GM12874 (cell line): Measurements from ENCODE around the gene FAM83G.

Source experiments
- TF ChIP-seq, protein P1 (sequence below): IDR thresholded peaks from 2 replicates; pipeline ENCODE4 v1.5.1; 2011; ENCODE audit warnings: low read depth, mild to moderate bottlenecking, control low read depth, low read length, moderate library complexity; ENCODE audit not compliant: insufficient read depth

FAM83G gene

DNA sequence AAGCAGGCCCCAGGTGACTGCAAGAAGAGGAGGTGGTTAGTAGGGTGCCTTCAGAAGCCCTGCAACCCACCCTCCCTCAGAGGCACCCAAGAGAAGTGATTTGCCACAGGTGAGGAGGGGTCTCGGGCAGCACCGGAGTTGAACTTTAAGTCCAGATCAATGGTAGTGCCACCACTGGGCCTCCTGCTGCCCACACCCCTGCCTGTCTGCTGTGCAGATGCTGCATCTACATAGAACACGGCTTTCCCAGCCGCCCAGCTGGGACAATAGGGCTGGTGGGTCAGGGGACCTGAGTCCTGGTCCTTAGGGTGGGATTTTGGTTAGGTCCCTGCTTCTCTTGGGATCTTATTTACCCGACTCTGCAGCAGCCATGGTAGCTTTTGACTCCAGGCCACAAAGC lies 17.6 kb upstream of the FAM83G start:
- TF ChIP-seq, protein P1, sequence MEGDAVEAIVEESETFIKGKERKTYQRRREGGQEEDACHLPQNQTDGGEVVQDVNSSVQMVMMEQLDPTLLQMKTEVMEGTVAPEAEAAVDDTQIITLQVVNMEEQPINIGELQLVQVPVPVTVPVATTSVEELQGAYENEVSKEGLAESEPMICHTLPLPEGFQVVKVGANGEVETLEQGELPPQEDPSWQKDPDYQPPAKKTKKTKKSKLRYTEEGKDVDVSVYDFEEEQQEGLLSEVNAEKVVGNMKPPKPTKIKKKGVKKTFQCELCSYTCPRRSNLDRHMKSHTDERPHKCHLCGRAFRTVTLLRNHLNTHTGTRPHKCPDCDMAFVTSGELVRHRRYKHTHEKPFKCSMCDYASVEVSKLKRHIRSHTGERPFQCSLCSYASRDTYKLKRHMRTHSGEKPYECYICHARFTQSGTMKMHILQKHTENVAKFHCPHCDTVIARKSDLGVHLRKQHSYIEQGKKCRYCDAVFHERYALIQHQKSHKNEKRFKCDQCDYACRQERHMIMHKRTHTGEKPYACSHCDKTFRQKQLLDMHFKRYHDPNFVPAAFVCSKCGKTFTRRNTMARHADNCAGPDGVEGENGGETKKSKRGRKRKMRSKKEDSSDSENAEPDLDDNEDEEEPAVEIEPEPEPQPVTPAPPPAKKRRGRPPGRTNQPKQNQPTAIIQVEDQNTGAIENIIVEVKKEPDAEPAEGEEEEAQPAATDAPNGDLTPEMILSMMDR, result no peak

DNA sequence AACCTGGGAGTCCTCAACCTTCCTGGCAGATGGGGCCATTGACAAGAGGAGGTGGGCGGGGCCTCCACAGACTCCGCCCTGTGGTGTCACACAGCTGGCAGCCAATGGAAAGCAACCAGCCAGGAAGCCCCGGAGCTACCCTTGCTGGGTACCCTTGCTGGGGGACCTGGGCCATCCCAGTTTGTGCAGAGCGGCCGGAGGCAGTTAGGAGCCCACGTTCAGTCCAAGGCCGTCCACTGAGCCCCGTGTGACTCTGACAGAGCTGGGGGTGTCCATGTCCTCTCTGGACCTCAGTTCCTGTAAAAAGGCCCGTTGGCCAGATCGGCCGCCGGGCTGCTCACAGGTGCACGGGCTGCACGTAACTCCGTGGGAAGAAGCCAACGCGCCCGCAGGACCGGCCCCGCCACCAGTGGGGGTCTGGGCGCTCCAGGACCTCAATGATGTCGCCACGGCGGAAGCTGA lies 17.1 kb upstream of the FAM83G start:
- TF ChIP-seq, protein P1, result no peak

DNA sequence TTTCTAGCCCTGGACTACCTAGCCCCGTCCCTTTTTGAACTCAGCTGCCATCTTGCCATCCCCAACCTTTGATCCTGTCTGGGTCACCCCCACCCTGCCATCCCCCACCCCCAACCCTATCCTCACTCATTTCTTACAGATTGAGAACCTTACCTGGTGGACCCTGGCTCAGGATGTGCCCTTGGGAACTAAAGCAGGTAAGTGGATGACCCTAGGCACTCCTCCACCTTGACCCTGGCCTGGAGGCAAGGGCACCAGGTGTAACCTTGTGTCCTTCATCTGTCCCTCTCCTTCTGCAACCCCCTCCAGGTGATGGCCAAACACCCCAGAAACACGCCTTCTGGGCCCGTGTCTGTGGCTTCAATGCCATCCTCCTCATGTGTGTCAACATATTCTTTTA lies 15.5 kb upstream of the FAM83G start:
- TF ChIP-seq, protein P1, result no peak

DNA sequence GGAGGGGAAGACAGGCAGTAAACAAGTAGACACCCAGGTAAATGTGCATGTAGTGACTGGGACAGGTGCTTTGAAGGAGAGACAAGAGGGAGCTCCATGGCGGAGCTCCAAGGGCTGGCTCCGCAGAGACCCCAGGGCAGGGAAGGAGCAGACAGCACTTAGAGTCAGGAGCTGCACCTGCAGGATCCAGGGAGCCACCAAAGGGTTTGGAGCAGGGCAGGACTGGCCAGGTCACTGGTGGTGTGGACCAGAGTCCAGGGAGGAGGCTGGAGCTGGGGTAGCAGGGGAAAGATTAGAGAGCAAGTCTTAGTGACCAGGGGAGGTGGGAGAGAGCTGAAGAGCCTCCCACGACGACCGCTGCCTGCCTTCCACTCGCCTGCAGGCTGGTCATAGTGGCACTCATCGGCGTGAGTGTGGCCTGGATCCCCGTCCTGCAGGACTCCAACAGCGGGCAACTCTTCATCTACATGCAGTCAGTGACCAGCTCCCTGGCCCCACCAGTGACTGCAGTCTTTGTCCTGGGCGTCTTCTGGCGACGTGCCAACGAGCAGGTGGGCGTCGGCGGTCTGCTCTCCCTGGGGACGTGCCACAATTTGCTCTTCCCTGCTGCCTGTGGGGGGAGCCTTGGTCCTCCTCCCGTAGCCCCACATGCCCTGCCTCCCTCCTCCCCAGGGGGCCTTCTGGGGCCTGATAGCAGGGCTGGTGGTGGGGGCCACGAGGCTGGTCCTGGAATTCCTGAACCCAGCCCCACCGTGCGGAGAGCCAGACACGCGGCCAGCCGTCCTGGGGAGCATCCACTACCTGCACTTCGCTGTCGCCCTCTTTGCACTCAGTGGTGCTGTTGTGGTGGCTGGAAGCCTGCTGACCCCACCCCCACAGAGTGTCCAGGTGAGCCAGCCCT lies 14.7 kb upstream of the FAM83G start:
- TF ChIP-seq, protein P1, result no peak

DNA sequence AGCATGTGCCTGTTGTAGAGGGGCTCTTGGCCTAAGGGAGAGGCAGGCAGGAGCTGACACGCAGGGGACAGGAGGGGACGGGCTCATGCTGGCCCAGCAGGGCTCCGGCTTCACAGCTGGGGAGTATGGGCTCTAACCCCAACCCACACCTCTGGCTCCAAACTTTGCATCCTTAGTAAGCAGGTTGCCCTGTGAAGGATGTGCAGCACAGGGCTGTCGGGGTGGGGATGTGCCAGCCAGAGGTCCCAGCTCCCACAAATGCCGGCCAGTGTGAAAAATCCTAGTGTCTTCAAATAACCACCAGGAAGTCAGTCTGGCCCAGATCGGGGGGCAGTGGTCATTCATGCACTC lies 14.0 kb upstream of the FAM83G start:
- TF ChIP-seq, protein P1, result no peak

DNA sequence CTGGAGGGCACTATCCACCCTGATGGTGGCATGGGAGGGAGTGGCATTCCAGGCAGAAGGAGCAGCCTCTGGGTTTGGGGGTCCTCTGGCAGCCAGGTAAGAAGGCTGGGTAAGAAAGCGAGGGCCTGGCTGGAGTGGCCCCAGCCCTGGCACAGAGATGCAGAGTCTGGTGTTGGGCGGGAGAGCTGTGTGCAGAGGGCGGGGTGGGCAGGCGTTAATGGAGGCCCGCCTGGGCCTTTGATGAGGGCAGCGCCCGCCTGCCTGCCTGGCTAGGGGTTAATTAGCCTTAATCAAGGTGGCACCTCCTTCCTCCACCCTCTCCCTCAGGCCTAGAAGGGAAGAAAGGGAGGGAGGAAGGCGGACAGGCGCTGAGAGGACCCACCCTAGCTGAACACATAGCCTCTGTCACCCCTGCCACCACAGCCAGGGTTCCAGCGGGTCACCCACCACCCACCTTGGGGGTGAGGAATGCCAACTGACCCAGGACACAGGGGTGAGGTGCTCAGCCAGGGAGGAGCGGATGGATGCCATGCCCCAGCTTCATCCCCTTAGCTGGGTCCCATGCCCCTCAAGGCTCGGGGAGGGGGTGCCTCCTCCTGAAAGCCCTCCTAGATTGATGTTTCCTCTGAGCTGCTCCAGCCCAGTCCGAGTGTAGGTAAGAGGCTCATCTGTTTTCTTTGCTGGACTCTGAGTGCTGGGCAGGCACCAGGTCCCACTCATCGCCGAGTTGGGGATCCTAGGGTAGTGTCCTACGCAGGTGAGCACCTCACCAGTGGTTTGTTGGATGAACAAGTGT lies 13.4 kb upstream of the FAM83G start:
- TF ChIP-seq, protein P1, result no peak

DNA sequence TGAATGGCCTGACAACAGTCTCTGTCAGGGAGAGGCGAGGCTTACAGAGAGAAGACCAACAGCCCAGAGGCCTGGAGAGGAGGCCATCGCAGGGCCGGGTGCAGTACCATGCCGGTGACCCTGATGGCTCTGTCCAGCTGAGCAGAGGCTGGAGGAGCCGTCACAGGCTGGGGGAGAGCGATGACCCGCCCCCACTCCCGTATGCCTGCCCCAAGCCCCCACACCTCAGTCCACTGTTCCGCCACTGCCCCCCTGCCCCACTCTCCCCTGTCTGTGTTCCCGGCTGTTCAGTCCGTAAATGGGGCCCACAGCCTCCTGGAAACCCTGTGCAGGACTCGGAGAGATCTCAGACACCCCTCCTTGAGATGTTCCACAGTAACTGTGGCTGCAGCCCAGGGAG lies 12.8 kb upstream of the FAM83G start:
- TF ChIP-seq, protein P1, result no peak
